Left lung (tissue), 10 donors: Measurements from ENCODE around the gene GABARAP. TPM values are rescaled to one million over a fixed set of nuclear protein-coding genes. Genes with fewer than 3 reads are reported as not detected.

Experiments
- ATAC-seq: fragments of 200-7000 bp; cut with Tn5 transposase; one replicate; pipeline ENCODE4 v1.9.1; 2020; ENCODE audit warnings: moderate library complexity
- DNase-seq, 4 donors: peaks; one replicate each; pipeline ENCODE4 v3.0.0-alpha.2; 2013 to 2020
- H3K27ac ChIP-seq, 2 donors: fragments of 200-600 bp; sonication (generic) in 1 of 2; one replicate each; pipeline versions ENCODE4 v1.5.0 to v1.8.0; 2020 to 2021
- H3K27me3 ChIP-seq, 2 donors: fragments of 200-600 bp; sonication (generic) in 1 of 2; one replicate each; pipeline versions ENCODE4 v1.5.0 to v1.8.0; 2020 to 2021
- H3K36me3 ChIP-seq, 2 donors: fragments of 200-600 bp; sonication (generic) in 1 of 2; one replicate each; pipeline versions ENCODE4 v1.5.0 to v1.8.0; 2020 to 2021
- H3K4me1 ChIP-seq, 2 donors: fragments of 200-600 bp; one replicate each; pipeline ENCODE4 v1.8.0; 2021
- H3K4me3 ChIP-seq, 2 donors: fragments of 200-600 bp; sonication (generic) in 1 of 2; one replicate each; pipeline versions ENCODE4 v1.5.0 to v1.8.0; 2020 to 2021; ENCODE audit warnings: mild to moderate bottlenecking in 1 of 2
- H3K9me3 ChIP-seq, 2 donors: fragments of 200-600 bp; sonication (generic) in 1 of 2; one replicate each; pipeline versions ENCODE4 v1.5.0 to v1.8.0; 2020 to 2021
- CTCF ChIP-seq, 2 donors: fragments of 200-600 bp; sonication (generic) in 1 of 2; IDR thresholded peaks; one replicate each; pipeline versions ENCODE4 v1.5.0 to v1.8.0; 2021; ENCODE audit warnings: antibody characterized with exemption in 2 of 2
- intact Hi-C, 2 donors: fragments of 100-400 bp; cut with DNase I; formaldehyde crosslinking; loops; one replicate each; pipeline versions ENCODE4 v1.11.2 to v1.14.2; 2022
- polyA plus RNA-seq, 6 donors: library from polyadenylated mRNA; unstranded; fragments of 120-200 nt; gene quantifications; one replicate each; pipeline ENCODE4 v1.2.1, GENCODE V29; 2013; ENCODE audit not compliant: insufficient read length in 6 of 6
- total RNA-seq, 2 donors: library from RNA; stranded (reverse); fragmentation: NEBNext Ultra II Directional; extraction: Animal tissue kit (Norgen Biotek cat#: 25700); gene quantifications; one replicate each; pipeline ENCODE4 v1.2.1, GENCODE V29; 2021
- donor health status: DM: no; HTN: yes; CAD: no.
- donor health status: DM: no; HTN: no; CAD: no.

The GABARAP gene
- total and polyA plus RNA-seq, 8 donors, result 442 to 559 (median 492) TPM

GRCh38 chr17:7235693-7236665 is 6.3 kb downstream of the GABARAP start:
- Histone ChIP-seq H3K4me3 (peak overlapping the region in 1 of 2 donors; percentile 88), H3K4me1 (peaks cover 25 to 71% of the 10 kb centered on the region in 2 donors), H3K9me3 (no peaks in the 10 kb centered on the region), H3K36me3 (peaks cover 0 to 35% of the 10 kb centered on the region in 2 donors), H3K27ac (peak overlapping the region in 1 of 2 donors; percentile 96), H3K27me3 (no peaks in the 10 kb centered on the region)
- ATAC-seq (no peak), DNase-seq (no peak)
- TF ChIP-seq CTCF (IDR thresholded peaks at IDR 0.05), result no peak
- intact Hi-C loops, result no loop called here

GRCh38 chr17:7234083-7234951 is 7.9 kb downstream of the GABARAP start, which contains the start of gene DVL2:
Gene DVL2 (minus strand): TSS chr17:7234517. CDS start chr17:7234262, 255 bp downstream.
- peak; percentile 56 for ATAC-seq
- peaks cover 14 to 57% of the 10 kb centered on the region in 2 donors for H3K4me1 ChIP-seq
- no peaks in the 10 kb centered on the region for H3K9me3 ChIP-seq
- peak; percentile 93 to 97 (median 96) for DNase-seq
- peaks cover 0 to 38% of the 10 kb centered on the region in 2 donors for H3K36me3 ChIP-seq
- H3K4me3 ChIP-seq, result peak within 1 kb of the TSS; percentile 81 to 88
- H3K27ac ChIP-seq, result peak within 1 kb of the TSS; percentile 84 to 90
- TF ChIP-seq CTCF (IDR thresholded peaks at IDR 0.05), result no peak
- intact Hi-C loops, result no loop called here
- no peaks in the 10 kb centered on the region for H3K27me3 ChIP-seq

GRCh38 chr17:7233701-7234082 is 8.6 kb downstream of the GABARAP start:
- Histone ChIP-seq H3K4me3 (peak overlapping the region; percentile 81 to 88), H3K4me1 (peaks cover 14 to 57% of the 10 kb centered on the region in 2 donors), H3K27ac (peak overlapping the region; percentile 84 to 90), H3K36me3 (peaks cover 0 to 44% of the 10 kb centered on the region in 2 donors), H3K9me3 (no peaks in the 10 kb centered on the region), H3K27me3 (no peaks in the 10 kb centered on the region)
- DNase-seq (no peak), ATAC-seq (peak; percentile 10)
- intact Hi-C loops, result no loop called here
- TF ChIP-seq CTCF (IDR thresholded peaks at IDR 0.05), result no peak

GRCh38 chr17:7232114-7232513 is 10.1 kb downstream of the GABARAP start:
- intact Hi-C loops, result no loop called here
- no peaks in the 10 kb centered on the region for H3K27me3 ChIP-seq
- no peak for ATAC-seq
- H3K4me3 ChIP-seq, result peak overlapping the region in 1 of 2 donors; percentile 88
- no peak for TF ChIP-seq CTCF (IDR thresholded peaks at IDR 0.05)
- H3K4me1 ChIP-seq, result peaks cover 14 to 51% of the 10 kb centered on the region in 2 donors
- H3K9me3 ChIP-seq, result no peaks in the 10 kb centered on the region
- H3K27ac ChIP-seq, result no peak overlapping the region
- no peak for DNase-seq
- H3K36me3 ChIP-seq, result peaks cover 0 to 59% of the 10 kb centered on the region in 2 donors
